GM18873 (cell line): ENCODE measurements around the gene LRP1B.

ENCODE experiments used
- ATAC-seq: cut with Tn5 transposase; IDR thresholded peaks from one replicate; pipeline ENCODE4 v1.9.1; 2021; ENCODE audit warnings: mild to moderate bottlenecking, moderate library complexity, moderate number of reproducible peaks; ENCODE audit not compliant: unreplicated experiment, low FRiP score

The LRP1B gene

DNA sequence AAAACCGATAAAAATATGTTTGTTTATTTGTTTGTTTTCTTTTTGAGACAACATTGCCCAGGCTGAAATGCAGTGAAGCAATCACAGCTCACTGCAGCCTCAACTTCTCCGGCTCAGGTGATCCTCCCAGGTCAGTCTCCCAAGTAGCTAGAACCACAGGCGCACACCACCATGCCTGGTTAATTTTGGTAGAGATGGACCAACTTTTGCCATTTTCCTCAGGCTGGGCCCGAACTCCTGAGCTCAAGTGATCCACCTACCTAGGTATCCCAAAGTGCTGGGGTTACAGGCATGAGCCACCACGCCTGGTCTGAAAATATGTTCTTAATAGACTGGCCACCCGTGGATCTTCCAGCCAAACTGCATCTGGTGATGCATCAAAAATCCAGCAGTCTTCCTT is 1867.9 kb downstream of the LRP1B start:
- ATAC-seq = no peak

DNA sequence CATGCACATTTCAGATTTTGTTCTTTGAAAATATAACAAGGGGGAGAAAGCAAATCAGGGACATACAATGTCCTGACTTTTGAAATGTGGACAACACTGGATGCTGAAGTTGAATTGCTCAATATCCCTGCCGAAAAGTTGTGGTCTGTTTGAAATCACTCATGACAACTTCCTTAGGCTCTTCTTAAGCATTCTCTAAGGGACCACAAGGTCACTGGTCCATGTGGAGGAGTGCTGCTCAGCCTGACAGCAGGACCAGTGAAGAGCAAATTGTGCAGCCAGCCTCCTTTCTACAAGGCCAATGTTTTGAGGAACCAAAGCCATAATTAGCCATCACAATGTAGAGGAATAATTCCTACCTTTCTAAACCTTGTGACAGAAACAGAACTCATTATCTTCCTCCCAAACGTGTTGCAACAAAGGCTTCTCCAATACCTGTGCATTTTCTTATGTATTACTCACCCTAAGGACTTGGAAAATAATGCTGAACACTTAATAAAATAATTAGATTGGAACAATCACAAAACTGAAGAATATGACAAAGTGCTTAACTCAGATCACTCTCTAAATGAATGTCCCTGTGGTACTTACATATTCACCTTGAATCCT is 1873.0 kb downstream of the LRP1B start:
- no peak for ATAC-seq

DNA sequence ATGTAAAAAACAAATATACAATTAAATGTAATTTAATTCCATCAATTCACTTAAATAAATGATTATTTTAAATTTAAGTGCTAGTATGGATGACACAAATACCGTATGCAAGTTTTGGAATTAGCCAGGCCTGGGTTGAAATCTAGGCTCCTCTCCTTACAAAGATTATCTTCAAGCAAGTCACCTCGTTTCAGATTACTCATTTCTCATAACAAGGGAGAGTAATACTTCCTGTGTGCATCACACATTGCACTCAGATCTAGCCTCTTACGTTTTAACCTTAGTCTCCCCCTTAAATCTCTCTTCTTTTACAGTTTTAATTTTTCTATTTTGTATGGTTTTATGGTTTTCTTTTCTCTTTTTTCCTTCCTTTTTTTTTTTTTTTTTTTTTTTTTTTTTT is 1874.7 kb downstream of the LRP1B start:
- no peak for ATAC-seq

DNA sequence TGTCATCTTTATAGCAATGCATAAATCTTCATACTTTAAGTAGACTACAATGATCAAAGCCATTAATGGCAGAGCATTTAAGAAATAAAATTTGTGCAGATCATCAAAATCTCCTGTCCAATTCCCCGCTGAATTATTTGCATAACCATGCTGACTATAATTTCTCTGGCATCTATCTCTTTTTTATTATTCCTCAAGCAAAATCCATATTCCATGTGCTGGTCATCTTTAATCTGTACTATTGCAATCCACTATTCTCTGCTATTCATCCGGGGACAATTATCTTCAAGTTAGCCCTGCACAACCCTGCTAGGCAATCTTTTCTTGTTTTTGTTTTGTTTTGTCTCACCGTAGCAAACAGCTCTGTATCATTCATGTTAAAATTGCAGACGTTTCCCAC is 1881.0 kb downstream of the LRP1B start:
- no peak for ATAC-seq

DNA sequence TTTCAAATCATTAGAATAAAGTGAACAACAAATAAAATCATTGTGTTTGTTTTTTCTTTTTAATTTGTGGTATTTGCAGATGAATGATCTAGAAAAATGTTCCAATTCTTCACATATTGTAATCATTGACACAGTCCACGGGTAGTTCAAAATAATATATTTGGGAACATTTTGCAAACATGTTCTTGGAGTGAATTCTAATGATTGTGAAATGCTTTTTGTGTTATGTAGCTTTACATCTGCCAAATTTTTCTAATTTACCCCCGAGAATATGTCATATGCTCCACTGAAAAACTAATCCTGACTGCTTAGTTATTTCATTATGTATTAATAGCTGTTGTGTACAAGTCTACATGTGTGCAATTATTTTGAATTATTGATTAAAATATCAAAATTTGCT is 1882.2 kb downstream of the LRP1B start:
- no peak for ATAC-seq

DNA sequence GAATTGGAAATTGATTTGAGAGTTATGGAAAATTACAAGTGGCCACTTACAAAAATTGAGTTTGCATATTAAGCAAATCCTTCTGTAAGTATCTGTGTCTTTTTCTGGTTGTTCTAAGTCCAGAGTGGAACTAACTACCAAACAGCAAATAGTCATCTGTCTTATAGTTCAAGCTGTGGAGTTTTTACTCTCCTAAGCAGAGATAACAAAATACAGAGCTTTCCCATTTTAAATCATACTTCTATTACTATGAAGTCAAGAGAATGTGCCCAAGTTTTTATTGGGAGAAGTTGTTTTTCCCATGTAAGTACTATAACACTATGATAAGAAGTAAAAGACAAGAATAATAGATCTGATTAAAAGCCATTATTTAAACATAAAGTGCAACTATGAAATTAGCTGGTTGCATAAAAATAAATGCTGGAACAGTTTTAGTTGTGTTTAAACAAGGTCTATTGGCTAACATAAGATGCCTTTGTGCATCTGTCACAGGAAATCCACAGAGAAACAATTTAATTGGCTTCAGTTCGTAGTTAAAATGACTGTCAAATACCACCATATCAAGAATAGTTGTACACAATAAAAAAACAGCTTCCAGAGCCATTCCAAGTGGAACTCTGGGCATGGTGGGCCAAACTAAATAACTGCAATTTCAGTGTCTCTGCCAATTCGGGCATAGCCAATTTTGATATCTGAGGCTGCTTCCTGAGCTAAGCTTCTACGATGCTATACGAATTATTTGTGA is 1883.2 kb downstream of the LRP1B start:
- ATAC-seq = no peak

DNA sequence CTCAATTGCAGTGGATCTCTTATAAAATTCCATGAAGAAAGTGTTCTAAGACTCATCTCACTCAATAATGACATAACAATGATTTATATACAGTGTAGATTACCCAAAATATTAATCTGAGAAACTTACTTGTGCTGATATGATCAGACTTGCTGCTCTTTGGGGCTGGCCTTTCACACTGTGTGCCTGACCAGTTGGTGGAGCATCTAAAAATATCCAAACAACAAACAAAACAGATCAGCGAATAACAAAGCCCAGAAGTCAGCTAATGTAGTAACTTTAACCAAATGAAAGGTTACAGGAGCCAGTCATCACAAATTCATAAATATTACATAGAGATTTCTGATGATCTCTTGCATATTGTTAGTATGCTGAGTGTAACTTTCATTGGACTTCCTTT is 1883.9 kb downstream of the LRP1B start:
- no peak for ATAC-seq

DNA sequence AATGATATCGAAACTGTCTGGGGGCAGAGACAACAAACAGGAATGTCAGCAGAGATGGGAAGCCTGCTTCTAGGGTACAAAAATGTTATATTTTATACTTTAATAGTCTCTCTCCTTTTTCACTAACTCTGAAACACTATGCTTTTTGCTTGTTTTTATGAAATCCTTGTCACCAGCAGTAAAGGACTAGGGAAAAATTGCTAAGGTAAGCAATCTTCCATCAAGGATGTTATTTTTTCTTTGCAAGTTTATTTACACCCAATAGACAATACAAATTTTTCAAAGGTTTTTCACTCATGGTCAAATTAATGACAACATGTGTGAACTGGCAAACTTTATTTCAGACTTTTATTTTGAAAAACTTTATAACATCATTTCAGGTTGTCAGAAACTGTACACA is 1884.8 kb downstream of the LRP1B start:
- no peak for ATAC-seq

DNA sequence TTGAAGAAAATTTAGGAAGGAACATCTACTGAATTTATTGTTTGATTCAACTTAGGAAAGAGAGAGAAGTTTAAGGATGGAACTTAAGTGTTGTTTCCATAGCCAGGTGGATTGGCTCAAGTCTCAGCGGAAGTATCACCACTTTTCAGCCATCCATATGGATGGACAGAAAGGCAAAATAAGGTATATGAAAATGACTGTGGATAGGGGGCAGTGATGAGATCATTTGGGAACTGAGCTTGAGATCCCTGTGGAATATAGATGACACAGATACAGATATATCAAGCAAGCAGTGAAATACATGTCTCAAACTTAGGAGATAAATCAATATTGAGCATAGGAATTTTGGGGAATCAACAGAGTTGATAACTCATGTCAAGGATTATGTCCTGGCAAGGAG is 1887.9 kb downstream of the LRP1B start:
- ATAC-seq = no peak

DNA sequence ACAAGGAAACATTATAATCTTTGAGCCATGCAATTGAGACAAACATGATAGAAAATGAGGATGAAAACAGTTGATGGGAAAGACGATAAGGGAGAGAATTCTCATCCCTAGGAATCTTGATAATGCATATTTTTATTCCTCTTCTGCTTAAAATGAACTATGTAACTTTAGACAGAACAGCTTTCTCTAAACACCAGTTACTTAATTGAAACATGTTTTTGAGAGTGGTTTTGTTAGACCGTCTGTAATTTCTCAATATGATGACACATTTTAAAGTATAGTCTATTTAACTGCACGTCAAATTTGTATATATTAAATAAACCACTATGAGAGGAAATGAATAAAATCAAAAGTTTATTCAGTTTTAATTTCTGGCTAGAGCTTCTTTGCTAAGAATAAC is 1896.7 kb downstream of the LRP1B start:
- ATAC-seq = no peak

DNA sequence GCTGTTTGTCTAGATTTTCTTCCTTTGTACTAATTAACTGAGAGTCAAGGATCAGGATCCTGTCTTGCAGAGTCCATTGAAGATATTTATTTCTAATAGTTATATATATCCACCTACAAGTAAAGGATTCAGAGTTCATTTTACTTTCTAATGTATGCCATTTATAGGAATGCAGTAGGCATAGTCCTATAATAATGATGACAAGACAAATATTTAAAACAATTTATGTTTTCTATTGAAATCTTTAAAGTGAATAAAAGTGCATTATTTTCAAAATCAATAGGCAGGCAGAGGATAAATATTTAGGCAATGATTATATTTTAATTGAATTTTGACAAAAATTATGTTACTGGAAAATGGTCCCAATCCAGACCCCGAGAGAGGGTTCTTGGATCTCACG is 1919.9 kb downstream of the LRP1B start:
- no peak for ATAC-seq

DNA sequence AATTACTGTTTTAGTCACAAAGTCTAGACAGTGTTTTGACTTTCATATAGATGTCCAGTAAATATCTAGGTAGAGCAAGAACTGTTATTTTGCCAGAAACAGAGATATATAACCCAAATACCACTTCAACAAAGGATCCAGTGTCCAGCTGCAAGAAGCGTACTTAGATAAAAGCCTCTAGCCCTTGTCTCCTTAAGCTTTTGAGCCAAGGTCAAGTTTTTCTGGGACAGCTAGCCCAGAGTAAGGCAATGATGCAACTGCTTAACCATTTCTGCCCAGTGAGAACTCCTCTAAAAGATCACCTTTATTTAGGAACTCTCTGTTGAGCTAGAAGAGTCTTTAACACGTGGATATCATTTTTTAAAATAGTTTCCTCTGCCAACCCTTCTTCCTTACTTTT is 1925.7 kb downstream of the LRP1B start:
- no peak for ATAC-seq

DNA sequence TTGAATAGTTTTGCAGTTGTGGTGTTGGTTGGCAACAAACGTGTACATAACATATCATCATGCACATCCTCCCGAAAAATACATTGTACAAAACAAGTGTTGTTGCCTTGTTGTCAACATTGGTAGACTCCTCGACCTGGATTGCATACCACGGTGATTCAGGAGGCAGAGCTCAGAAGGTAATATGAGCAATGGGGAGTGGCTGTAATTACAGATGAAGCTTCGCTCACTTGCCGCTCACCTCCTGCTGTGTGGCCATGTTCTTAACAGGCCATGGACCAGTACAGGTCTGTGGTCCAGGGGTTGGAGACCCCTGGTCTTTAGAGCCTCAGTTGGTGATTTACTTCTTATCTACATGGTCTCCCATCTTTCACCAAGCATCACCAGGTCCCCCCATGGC is 1927.5 kb downstream of the LRP1B start:
- no peak for ATAC-seq

DNA sequence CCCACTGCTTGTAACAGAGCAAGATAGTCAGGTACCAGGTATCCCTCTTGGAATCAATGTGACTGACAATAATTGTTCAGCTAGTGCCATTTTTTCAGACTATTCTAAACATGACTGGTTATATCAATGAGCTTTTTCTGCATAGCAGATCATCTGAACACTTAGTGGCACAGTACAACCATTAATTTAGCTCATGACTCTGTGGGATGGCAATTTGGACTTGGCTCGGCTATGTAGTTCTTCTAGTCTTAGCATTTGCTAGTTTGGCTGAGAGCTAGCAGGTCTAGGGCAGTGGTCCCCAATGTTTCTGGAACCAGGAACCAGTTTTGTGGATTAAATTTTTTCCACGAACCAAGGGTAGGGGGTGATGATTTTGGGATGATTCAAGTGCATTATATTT is 1929.2 kb downstream of the LRP1B start:
- ATAC-seq = no peak

DNA sequence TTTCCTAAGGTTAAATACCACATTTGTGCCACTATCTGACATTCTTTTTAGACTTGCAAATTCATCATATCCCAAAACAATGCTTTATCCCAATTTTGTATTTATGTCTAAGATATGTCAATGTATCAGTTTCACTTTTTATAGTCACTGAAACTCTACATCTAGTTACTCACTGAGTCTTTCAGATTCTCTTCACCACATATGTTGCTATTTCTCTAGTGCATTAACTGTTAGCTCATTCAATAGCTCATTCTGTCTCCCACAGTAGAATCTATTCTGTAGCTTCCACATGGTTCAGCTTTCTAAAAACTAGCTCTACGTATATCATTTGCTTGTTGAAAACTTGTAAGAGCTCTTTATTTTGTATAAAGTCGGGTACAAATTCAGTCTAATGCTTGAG is 1930.1 kb downstream of the LRP1B start:
- no peak for ATAC-seq

DNA sequence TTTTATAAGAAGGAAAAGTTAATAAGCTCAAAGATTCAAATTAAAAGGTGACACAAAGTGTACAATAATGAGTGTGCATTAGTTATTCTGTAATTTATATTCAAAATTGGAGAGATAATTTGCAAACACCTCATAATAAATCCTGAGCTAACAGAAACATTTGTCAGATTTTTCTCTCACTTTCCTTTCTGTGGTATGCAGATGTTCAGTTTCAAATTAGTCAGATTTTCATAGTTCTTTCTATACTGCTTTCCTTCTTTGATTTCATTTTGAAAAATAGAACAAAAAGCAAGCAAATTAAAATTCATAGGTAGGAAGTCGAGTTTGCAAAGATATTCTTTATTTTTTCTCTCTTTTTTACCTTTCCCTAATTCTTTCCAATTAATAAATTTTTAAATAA is 1930.5 kb downstream of the LRP1B start:
- ATAC-seq = no peak

DNA sequence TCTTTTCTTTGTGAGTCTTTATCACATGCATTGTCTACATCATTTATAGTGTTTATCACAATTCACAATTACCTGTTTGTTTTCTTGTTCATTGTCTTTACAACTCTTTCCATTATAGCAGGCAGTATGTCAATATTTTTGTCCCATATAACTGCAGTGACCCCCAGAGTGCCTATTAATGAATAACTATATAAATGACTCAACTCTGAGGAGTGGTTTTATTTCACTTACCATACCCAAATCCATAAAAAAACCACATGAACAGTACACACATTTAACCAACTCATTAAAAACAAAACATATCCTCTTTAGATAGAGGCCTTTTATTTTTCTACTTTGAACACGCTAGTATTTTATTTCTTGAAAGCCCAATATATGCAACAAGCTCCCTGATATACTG is 1931.5 kb downstream of the LRP1B start:
- ATAC-seq = no peak

DNA sequence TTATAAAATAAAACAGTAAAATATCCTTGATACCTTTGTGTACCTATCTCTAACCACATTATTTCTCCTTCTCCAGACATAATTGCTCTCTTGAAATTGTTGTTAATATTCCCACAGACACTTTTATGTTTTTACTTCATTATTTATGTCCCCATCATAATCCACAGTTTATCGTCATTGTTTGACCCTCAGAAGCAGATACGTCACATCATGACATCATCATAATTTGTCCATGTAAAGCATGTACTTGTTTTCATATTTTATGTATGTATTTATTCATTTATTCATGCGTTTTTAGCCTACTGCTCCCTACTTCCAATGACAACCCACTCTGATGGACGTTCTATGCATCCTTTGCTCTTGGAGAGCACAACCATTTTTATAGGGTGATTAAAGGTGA is 1943.7 kb downstream of the LRP1B start:
- ATAC-seq = no peak

DNA sequence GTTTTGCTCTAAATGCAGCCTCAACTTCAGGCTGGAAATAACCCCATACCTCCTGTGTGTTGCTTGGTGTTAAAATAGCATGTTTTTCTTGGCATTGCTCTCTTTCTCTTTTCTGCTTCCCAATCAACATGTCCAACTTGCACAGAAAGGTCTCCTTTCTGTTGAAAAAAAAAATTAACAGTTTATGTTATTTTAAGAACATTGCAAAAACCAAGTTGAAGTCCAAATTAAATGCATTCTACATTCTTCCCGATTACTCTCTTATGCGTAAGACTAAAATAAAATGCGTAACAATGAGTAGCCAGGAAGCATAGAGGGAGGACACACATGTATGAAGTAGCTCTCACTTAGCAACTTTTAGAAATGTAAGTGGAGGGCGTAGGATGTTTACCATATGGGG is 1944.5 kb downstream of the LRP1B start:
- no peak for ATAC-seq

DNA sequence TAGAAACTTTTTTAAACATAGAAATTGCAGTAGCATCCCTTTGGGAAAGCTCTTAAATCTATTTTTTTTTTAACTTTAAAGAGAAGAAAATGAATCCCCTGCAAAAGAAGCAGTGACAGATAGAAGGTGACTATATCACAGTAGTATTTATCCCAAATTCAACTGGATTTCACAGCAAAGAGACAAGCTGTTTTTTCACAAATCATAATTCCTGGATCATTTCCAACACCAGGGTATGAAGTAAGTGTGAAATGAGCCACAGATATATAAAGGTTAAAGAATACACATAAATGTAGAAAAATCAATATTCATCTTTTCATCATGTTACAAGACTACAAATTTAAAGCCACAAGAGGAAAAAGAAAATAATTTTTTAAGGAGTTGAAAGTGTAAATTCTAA is 1945.7 kb downstream of the LRP1B start:
- ATAC-seq = no peak

DNA sequence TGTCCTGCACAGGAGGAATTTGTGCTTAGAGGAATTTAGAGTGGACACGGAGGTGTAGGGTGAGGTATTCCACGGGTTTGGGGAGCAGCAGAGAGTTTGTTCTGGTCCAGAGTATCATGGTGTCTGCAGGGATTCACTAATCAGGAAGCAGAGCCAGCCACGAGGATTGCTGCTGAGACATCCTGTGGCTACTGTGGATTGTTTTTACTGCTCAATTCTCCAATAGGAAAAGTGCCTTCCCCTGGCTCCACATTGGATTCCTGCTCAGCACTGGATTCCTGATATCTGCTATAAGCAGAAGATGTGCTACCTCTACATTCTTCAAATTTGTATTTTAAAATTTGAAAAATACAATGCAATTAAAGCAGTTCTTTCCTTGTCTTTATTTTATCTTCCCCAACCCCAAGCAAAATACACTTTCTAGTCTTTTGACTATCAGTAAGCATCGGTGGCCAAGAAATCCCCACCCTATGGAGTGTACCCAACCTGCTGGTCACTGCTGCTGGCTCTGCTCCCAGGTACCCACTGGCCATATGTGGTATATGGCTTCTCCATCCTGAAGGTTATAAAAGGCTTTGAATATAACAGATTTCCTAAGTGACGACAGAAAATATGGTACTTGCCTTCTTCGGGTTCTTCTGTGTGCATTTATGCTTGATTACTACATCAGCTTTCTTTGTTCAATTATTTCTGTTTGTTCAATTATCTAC is 1947.6 kb downstream of the LRP1B start:
- ATAC-seq = no peak
